Measurements from ENCODE around the gene MYPOP.
A peak's percentile ranks its signal among the peaks of the same experiment; 100 is the strongest.

Gene MYPOP

DNA sequence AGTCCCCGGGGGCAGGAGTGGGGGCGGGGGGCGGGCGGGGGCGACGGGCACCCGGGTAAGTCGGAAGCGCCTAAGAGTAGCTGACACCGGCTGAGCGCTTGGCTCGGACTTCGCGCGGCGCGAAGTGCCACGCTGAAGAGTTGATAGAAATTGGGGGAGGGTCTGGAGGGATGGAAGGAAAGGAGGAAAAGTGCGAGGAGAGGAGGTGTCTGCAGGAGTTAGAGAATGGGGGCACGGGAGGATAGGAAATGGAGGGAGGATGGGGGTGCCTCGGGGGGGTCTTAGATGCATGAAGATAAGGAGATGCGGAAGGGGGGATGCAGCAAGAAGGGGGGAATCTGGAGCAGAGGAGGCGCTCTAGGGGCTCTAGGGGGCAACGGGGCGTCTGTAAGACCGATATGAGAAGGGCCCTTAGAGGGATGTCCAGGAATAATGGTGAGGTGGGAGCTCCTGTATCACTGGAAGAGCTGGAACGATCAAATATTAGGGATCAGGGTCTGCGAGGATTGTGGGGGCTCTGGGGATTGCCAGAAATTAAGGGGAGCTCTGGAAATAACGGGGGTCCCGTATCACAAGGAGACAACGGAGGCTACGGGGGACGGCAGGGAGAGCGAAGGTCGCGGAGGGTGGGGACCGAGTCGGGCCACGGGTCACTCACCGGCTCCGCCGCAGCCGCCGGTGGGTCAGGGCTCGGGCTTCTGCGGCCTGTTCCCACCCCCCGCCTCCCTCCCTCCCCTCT is at the start of gene MYPOP:
TSS of gene MYPOP (minus strand) at position 702 of the 739 bp plus-strand sequence. CDS start 840 bp downstream, outside the sequence.
- DNase-seq (ENCODE audit: low read depth), result no peak

DNA sequence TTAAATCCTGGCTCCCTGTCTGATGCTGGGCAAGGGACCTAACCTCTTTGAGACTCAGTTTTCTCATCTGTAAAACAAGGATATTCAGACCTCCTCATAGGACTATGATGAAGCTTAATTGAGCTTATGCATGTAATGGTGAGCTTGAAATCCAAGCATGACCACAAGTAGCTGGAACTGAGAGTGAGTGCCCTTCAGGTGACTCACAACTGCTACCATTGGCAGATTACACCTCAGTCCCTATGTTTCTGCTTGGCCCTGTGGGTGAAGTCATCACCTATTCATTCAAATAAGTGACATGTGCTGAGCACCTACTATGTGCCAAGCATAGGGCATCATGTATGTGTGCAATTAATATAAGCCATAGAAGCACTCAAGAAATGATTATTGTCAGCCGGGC is 45.5 kb upstream of the MYPOP start:
- DNase-seq (ENCODE audit: low read depth), result no peak

GRCh38 chr19:45940515-45940805 is 38.0 kb upstream of the MYPOP start:
- DNase-seq (ENCODE audit: low read depth), result no peak

DNA sequence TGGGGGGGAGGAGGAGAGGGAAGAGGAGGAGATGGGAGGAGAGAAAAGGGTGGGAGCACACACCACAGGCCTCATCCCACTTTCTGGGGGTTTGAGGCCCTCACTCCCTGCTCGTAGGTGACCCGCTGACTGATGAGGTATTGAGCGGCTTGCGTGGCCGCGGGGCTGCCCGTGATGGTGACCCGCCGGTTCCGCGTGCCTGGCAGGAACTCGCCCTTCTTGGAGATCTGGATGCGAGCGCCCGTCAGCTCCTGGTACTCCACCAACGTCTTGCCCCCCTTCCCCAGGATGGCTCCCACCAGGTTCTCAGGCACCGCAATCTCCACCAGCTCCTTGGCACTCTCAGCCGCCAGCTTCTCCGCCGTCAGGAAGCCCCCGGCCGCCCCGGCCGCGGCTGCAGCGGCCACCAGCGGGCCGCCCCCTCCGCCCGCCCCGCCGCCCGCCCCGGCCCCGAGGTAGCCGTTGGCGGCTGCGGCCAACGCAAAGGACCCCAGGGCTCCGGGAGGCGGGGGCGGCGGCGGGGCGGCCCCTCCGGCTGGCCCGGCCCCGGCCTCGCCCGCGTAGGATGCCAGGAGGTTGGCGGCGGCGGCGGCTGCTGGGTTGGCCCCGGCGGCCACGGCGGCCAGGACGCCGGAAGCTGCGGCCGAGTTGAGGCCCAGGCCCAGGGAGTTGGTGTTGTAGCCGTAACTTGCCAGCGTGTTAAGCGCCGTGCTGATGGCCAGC is 37.5 kb upstream of the MYPOP start:
- no peak for DNase-seq (ENCODE audit: low read depth)

GRCh38 chr19:45938733-45939319 is 36.4 kb upstream of the MYPOP start:
- DNase-seq (ENCODE audit: low read depth), result no peak

DNA sequence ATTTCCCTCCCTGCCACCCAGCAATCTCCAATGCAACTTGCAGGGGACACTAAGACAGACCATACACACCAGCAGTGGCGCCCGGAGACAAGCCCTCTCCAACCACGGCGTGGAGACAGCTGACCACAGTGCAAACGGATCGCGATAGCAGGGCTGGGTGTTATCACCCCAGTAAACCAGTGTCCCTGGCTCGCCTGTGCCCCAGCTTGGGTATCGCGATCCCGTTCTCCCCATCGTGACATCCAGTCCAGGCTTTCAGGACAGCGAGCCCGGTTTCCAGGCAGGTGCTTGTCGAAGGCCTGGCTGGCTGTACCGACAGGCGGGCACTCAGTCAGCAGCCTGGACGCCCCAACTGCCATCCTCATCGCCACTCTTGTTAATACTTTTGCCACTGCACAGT is 32.9 kb upstream of the MYPOP start:
- no peak for DNase-seq (ENCODE audit: low read depth)

DNA sequence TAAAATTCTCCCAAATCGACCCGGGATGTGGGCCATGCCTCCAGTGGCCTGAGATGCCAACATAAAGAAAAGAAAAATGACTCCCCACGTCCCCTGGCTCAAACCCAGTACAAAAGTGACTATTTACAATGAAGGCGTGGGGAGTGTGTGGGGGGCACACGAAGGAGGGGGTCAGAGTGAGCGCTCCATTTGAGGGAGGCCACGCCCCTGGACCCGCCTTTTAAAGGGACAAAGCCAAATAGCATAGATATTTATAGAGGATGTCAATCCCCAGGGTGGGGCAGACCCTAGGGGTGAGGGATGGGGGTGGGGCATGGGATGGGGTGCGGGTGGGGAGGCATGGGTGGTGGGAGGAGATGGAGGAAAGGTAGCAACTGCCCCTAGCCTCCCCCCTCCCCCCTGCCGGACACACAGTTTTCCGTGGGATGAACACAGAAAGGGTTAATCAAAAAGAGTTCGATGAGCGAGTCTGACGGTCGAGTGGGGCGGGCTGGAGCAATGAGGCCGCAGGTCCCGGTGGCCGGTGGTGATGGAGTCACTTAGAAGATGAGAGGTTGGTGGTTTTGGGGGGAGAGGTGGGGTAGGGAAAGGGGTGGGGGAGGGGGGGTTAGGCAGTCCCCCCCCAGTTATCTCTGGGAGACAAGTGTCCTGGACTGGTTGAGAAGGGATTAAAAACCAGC is 32.3 kb upstream of the MYPOP start:
- DNase-seq (ENCODE audit: low read depth), result no peak

- no peak for DNase-seq (ENCODE audit: low read depth)
These were observed 31.3 kb upstream of the MYPOP start for GRCh38 chr19:45933759-45934158.

DNA sequence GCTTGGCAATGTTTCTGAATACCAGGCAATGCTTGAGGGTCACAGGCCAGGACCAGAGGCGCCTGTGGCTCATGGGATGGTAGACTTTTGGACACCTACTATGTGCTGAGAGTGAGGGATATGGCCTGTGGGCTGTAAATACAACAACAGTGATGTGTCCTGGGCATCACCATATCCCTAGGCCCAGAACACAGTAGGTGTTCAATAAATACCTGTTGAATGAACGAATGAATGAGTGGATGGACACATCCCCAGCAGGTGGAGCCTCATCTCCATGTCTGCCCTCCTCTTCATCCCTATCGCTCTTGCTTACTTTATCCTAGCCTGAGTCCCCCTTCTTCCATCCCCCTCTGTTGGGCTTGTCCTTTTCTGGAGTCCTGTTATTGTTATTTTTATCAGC is 28.6 kb upstream of the MYPOP start:
- DNase-seq (ENCODE audit: low read depth), result no peak

DNA sequence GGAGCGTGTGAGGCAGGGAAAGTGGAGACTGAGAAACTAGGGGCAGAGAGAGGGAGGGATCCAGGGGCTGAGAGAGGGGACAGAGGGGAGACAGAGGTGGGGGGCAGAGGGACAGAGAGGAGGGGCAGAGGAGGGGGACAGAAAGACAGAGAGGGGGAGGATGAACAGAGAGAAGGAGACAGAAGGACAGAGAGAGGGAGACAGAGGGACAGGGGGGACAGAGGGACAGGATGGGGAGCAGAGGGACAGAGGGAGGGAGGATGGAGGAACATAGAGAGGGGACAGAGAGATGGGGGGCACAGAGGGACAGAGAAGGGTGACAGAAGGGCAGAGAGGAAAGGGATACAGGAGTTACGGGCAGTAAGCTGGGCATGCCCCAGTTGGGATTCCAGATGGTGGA is 26.8 kb upstream of the MYPOP start:
- DNase-seq (ENCODE audit: low read depth), result no peak

DNA sequence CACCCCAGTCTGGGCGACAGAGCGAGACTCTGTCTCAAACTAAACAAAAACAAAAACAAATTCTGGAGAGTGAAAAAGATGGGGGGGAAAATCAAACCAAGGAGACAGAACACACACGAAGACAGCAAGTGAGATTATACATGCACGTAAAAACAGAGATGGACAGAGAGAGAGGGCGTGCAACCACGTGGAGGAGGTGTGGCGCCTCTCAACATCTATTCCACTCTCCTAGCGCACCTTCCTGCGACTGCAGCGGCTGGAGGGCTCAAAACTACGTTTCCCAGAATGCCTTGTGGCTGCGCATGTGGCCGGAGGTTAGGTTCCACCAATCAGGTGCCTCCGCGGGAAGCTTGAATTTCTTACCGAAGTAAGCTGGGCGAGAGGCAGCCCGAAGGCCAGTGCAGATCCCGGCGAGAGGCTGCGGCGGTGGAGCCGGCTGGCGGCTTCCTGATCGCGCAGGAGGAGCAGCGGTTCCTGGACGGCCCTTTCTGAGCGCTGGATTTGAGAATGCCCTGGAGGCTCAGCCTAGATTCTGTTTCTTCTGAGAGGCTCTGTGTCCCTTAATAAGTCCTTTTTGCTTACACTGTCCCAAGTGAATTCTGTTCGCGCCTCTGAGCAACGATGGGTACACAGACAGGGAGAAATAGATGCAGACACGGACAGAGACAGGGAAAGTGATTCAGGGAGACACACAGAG is 25.3 kb upstream of the MYPOP start:
- DNase-seq (ENCODE audit: low read depth), result peak; percentile 75

- DNase-seq (ENCODE audit: low read depth), result no peak
These were observed 22.6 kb upstream of the MYPOP start for GRCh38 chr19:45924891-45925447.

DNA sequence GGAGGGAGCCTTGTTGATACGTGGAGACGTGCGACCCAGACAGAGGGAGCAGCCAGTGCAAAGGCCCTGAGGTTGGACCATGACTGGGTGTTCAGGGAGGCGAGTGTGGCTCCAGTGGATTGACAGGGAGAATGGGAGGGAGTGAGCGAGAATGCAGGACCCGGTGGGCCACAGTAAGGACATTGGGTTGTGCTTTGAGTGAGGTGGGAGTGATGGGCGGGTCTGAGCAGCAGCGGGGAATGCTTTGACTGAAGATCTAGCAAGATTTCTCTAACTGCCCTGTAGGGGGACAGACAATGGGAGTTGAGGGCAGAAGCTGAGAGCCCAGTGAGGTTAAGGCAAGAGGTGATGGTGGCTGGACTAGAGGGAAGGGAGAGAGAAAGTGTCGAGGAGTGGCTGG is 19.9 kb upstream of the MYPOP start:
- DNase-seq (ENCODE audit: low read depth), result no peak

- no peak for DNase-seq (ENCODE audit: low read depth)
These were observed 18.0 kb upstream of the MYPOP start for GRCh38 chr19:45920458-45920857.

- DNase-seq (ENCODE audit: low read depth), result no peak
These were observed 17.3 kb upstream of the MYPOP start for GRCh38 chr19:45919678-45920077.

- no peak for DNase-seq (ENCODE audit: low read depth)
These were observed 16.3 kb upstream of the MYPOP start for GRCh38 chr19:45918721-45919120.

DNA sequence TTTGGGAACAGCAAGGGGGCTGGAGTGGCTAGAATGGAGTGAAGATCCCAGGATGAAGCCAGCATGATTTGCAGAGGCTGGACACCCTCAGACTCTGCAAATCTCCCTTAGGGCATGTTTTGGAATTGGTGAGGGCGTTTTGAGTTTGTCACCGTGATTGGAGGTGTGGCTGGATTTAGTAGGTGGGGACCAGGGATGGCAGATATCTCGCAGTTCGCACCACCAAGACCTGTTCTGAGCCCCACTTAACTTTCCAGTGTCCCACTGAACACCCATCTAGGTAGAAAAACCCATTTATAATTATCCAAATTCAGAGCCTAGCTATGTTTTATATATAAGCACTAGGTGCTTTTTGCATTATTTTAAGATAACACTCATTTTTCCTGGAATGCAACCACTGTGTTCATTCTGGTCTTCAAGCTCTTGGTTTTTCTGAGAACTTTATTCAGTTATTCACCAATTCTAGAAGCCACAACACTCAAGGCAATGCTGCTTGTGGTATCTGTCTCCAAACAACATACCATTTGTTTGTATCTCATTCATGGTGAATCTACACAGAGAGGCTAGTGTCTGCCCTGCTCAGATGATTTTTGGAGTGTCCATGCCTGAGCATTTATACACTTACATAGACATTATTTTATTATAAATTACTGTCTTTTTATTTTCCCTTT is 15.1 kb upstream of the MYPOP start:
- no peak for DNase-seq (ENCODE audit: low read depth)

DNA sequence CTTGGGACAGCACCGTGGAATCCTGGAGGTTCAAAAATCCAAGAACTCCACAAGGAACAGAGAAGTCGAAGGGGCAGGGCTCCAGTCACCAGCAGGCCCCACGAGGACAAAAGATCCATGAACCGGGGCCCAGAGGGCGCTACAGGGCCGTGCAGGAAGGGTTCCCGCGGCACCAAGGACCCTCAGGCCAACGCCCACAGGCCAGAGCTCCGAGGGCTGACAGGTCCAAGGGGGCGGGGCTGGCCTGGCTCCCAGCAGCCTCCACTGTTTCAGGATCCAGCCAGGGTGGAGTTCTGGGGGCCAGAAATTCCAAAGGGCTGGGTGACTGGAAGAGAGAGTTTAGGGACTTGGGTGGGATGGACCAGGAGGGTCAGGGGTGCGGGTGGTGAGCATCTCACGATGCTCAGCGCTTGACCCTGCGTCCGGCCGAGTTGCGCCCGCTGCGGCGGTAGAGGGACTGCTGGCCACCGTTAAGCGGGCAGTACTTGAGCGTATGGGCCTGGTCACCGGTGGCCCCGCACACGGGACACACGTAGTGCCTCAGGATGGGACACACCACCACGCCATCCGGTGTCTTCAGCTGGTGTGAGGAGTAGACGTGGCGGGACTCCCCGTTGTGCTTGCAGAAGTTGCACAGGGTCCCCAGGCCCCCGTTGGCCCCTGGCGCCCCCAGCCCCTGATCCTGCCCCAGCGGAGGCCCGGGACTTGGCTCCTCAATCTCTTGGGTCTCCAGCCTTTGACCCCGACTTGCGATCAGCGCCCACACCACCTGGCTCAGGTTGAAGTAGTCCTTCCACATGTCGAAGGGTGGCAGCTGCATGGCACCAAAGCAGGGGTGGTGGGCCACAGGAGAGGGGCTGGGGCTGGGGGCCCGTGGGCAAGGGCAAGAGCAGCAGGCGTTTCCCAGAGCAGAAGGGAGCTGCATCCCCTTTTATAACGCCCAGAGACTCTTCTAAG is 11.7 kb upstream of the MYPOP start, which contains the start of gene NANOS2:
TSS of gene NANOS2 (minus strand) at position 905 of the 957 bp plus-strand sequence. CDS start at position 820, 85 bp downstream.
- no peak for DNase-seq (ENCODE audit: low read depth)

- DNase-seq (ENCODE audit: low read depth), result no peak
These were observed 8.9 kb upstream of the MYPOP start for GRCh38 chr19:45911291-45911690.

GRCh38 chr19:45908956-45909355 is 6.5 kb upstream of the MYPOP start:
- no peak for DNase-seq (ENCODE audit: low read depth)

Data from activated T-cell treated with anti-CD3 and anti-CD28 coated beads for 24 hours (primary cell).